ENCODE data around the gene ECPAS.
"Not testable (repeated sequence)": the region's sequence is repeated elsewhere in the genome, so short reads cannot be mapped to it uniquely, and the experiment has no call there.

GRCh38 chr9:111497196-111497595, 13.0 kb upstream of the ECPAS start:
- not testable (repeated sequence) for TF ChIP-seq CTCF, POLR2A (IDR thresholded peaks at IDR 0.05)

Data from suprapubic skin (tissue), 3 donors.